DND-41 (cell line): Measurements from ENCODE around the gene CDX1.

Experiments used
- ATAC-seq: fragments of 200-7000 bp; cut with Tn5 transposase; 3 replicates; pipeline ENCODE4 v1.9.1; 2021; ENCODE audit warnings: low read depth; ENCODE audit not compliant: insufficient read depth
- DNase-seq: peaks from one replicate; pipeline ENCODE4 v3.0.0-alpha.2; 2020
- H2AFZ ChIP-seq: 2 replicates; pipeline ENCODE4 v1.6.0; 2012; ENCODE audit warnings: low read depth, low read length
- H3K27ac ChIP-seq: 2 replicates; pipeline ENCODE4 v1.5.1; 2012; ENCODE audit warnings: low read length, inconsistent platforms
- H3K27me3 ChIP-seq: fragments of 200-600 bp; sonication (generic); 2 replicates; pipeline ENCODE4 v1.6.0; 2012; ENCODE audit warnings: low read length, mild to moderate bottlenecking, inconsistent platforms; ENCODE audit not compliant: insufficient read depth, poor library complexity
- H3K36me3 ChIP-seq: 2 replicates; pipeline ENCODE4 v1.5.1; 2012; ENCODE audit warnings: low read length, inconsistent platforms; ENCODE audit not compliant: insufficient read depth
- H3K4me1 ChIP-seq: 2 replicates; pipeline ENCODE4 v1.5.1; 2012; ENCODE audit warnings: mild to moderate bottlenecking, low read length; ENCODE audit not compliant: insufficient read depth
- H3K4me2 ChIP-seq: 2 replicates; pipeline ENCODE4 v1.6.0; 2012; ENCODE audit warnings: mild to moderate bottlenecking, moderate library complexity, low read length, inconsistent platforms; ENCODE audit not compliant: insufficient read depth
- H3K4me3 ChIP-seq, 2 experiments: fragments of 200-600 bp in 1 of 2; shearing (Covaris generic) in 1 of 2; 2 replicates each; pipeline ENCODE4 v1.5.1; 2012 to 2016; ENCODE audit warnings: inconsistent platforms in 2 of 2, low read length in 2 of 2, mild to moderate bottlenecking in 2 of 2, low read depth in 1 of 2, moderate library complexity in 1 of 2
- H3K79me2 ChIP-seq: 2 replicates; pipeline ENCODE4 v1.6.0; 2012; ENCODE audit warnings: low read length, inconsistent platforms; ENCODE audit not compliant: insufficient read depth
- H3K9ac ChIP-seq: 2 replicates; pipeline ENCODE4 v1.6.0; 2012; ENCODE audit warnings: low read depth, mild to moderate bottlenecking, inconsistent platforms, low read length, moderate library complexity
- H3K9me3 ChIP-seq: 2 replicates; pipeline ENCODE4 v1.5.1; 2012; ENCODE audit warnings: low read length, moderate library complexity, mild to moderate bottlenecking, inconsistent platforms; ENCODE audit not compliant: insufficient read depth, severe bottlenecking
- H4K20me1 ChIP-seq: 2 replicates; pipeline ENCODE4 v1.6.0; 2012; ENCODE audit warnings: low read length; ENCODE audit not compliant: insufficient read depth
- EZH2 ChIP-seq: IDR thresholded peaks from 3 replicates; pipeline ENCODE4 v1.6.1; 2012; ENCODE audit warnings: borderline replicate concordance, low read depth, mild to moderate bottlenecking, moderate library complexity, low read length, inconsistent platforms; ENCODE audit not compliant: severe bottlenecking
- TF ChIP-seq, protein P1 (sequence below): IDR thresholded peaks from 2 replicates; pipeline ENCODE4 v1.5.1; 2012; ENCODE audit warnings: borderline replicate concordance, low read length, moderate library complexity, mild to moderate bottlenecking; ENCODE audit not compliant: poor library complexity, severe bottlenecking; ENCODE audit errors: extremely low read depth

Gene CDX1

DNA sequence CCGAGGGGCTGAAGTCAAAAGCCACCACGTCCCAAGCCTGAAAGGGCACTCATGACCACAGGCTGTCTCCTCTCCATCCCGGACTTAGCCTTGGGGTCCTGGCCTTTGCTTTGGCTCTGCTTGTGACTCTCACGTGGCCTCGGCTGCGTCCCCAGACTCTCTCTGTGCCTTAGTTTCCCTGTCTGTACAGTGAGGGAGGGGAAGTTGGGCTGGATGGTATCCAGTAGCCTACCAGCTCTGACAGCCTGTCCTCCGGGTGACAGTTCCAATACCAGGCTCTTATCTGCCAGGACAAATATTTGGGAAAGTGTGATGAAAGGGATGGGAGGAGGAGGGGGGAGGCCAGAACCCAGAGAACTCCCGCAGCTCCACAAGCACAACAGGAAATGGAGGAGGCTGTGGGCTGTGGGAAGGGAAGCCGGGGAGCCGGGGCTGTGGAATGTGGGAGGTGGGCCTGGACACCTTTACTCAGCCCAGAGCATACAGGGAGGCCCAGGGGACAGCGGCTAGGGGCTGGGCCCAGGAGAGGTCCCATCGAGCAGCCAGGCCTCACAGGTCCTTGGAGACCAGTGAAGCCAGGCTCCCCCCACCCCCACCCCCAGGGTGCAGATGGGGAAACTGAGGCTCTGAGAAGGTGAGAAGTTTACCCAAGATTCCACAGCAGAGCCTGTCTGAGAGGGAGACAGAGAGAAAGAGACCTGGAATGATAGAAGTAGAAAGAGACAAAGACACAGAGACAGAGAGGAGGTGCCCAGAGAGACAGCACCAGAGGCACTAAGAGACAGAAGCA is 29.2 kb upstream of the CDX1 start:
- no peak for TF ChIP-seq EZH2
- TF ChIP-seq, protein P1, sequence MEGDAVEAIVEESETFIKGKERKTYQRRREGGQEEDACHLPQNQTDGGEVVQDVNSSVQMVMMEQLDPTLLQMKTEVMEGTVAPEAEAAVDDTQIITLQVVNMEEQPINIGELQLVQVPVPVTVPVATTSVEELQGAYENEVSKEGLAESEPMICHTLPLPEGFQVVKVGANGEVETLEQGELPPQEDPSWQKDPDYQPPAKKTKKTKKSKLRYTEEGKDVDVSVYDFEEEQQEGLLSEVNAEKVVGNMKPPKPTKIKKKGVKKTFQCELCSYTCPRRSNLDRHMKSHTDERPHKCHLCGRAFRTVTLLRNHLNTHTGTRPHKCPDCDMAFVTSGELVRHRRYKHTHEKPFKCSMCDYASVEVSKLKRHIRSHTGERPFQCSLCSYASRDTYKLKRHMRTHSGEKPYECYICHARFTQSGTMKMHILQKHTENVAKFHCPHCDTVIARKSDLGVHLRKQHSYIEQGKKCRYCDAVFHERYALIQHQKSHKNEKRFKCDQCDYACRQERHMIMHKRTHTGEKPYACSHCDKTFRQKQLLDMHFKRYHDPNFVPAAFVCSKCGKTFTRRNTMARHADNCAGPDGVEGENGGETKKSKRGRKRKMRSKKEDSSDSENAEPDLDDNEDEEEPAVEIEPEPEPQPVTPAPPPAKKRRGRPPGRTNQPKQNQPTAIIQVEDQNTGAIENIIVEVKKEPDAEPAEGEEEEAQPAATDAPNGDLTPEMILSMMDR: no peak
- Histone ChIP-seq H4K20me1 (0 out of 2 replicates have a peak, but pooled peaks cover 9% of the 10 kb centered on the region), H3K4me3 (no peak overlapping the region), H3K27ac (no peak overlapping the region), H3K4me2 (no peak overlapping the region), H2AFZ (no peak overlapping the region), H3K79me2 (no peaks in the 10 kb centered on the region), H3K36me3 (no peaks in the 10 kb centered on the region), H3K9ac (no peak overlapping the region), H3K27me3 (no peaks in the 10 kb centered on the region), H3K9me3 (no peaks in the 10 kb centered on the region), H3K4me1 (no peaks in the 10 kb centered on the region)
- ATAC-seq (no peak), DNase-seq (no peak)

DNA sequence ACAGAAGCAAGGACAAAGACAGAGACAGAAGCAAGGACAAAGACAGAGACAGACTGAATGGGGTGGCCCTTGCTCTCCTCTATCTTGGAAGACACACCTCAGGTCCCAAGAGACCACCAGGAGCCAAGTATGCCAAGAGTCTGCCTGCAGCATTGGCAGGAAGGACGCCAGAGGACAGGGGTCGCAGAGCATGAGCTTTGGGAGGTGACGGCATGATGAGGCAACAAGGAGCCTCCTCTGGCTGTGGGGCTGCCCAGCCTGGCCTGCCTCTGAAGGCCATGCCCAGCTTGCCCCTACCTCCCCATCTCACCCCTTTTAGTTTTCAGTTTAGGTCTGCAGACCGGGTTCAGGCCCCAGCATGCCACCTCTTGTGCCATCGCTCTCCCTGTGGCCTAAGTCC is 28.6 kb upstream of the CDX1 start:
- H3K36me3 ChIP-seq: no peaks in the 10 kb centered on the region
- H2AFZ ChIP-seq: no peak overlapping the region
- DNase-seq: no peak
- H4K20me1 ChIP-seq: 0 out of 2 replicates have a peak, but pooled peaks cover 9% of the 10 kb centered on the region
- H3K9me3 ChIP-seq: no peaks in the 10 kb centered on the region
- no peaks in the 10 kb centered on the region for H3K27me3 ChIP-seq
- H3K4me1 ChIP-seq: no peaks in the 10 kb centered on the region
- H3K79me2 ChIP-seq: no peaks in the 10 kb centered on the region
- no peak overlapping the region for H3K27ac ChIP-seq
- TF ChIP-seq EZH2: no peak
- TF ChIP-seq, protein P1: no peak
- no peak for ATAC-seq
- H3K4me3 ChIP-seq: no peak overlapping the region
- no peak overlapping the region for H3K4me2 ChIP-seq
- H3K9ac ChIP-seq: no peak overlapping the region

- Histone ChIP-seq H3K9ac (no peak overlapping the region), H3K27ac (no peak overlapping the region), H3K79me2 (no peaks in the 10 kb centered on the region), H3K27me3 (no peaks in the 10 kb centered on the region), H2AFZ (no peak overlapping the region), H3K9me3 (no peaks in the 10 kb centered on the region), H3K4me3 (no peak overlapping the region), H4K20me1 (0 out of 2 replicates have a peak, but pooled peaks cover 9% of the 10 kb centered on the region), H3K4me2 (no peak overlapping the region), H3K36me3 (no peaks in the 10 kb centered on the region), H3K4me1 (no peaks in the 10 kb centered on the region)
- DNase-seq (no peak), ATAC-seq (no peak)
- no peak for TF ChIP-seq EZH2
- TF ChIP-seq, protein P1: no peak
Measured at GRCh38 chr5:150138551-150139265, 27.9 kb upstream of the CDX1 start.
